Testis (tissue), 3 donors: ENCODE results near the gene PFKP. TPM values are rescaled to one million over a fixed set of nuclear protein-coding genes. Genes with fewer than 3 reads are reported as not detected.

ENCODE experiments used
- DNase-seq: peaks from one replicate; pipeline ENCODE4 v3.0.0-alpha.2; 2019
- H3K27ac ChIP-seq, 2 donors: fragments of 200-600 bp; sonication (generic); one replicate each; pipeline ENCODE4 v1.5.1; 2019
- H3K27me3 ChIP-seq: fragments of 200-600 bp; sonication (generic); one replicate; pipeline ENCODE4 v1.5.1; 2019
- H3K36me3 ChIP-seq: fragments of 200-600 bp; sonication (generic); one replicate; pipeline ENCODE4 v1.5.1; 2017; ENCODE audit warnings: low read depth; ENCODE audit errors: missing control alignments
- H3K4me1 ChIP-seq: fragments of 200-600 bp; sonication (generic); one replicate; pipeline ENCODE4 v1.5.1; 2019
- H3K4me3 ChIP-seq, 2 donors: fragments of 200-600 bp; sonication (generic); one replicate each; pipeline ENCODE4 v1.5.1; 2017 to 2019
- H3K9me3 ChIP-seq: fragments of 200-600 bp; sonication (generic); one replicate; pipeline ENCODE4 v1.5.1; 2017
- CTCF ChIP-seq, 3 experiments: fragments of 450-650 bp in 2 of 3; fragments of 200-600 bp in 1 of 3; sonication (generic) in 1 of 3; IDR thresholded peaks; one replicate each; pipeline ENCODE4 v1.5.1; 2016 to 2019; ENCODE audit warnings: antibody characterized with exemption in 3 of 3, mild to moderate bottlenecking in 2 of 3, moderate library complexity in 1 of 3
- POLR2A ChIP-seq: fragments of 450-650 bp; IDR thresholded peaks from one replicate; pipeline ENCODE4 v1.6.1; 2017; ENCODE audit warnings: antibody characterized with exemption, mild to moderate bottlenecking, moderate library complexity
- WGBS, 2 donors: methylation state at CpG; one replicate each; pipeline ENCODE4 v1.1.5; 2018; 5-methylcytosine and 5-hydroxymethylcytosine counted together
- intact Hi-C: fragments of 100-400 bp; cut with DNase I; formaldehyde crosslinking; loops from one replicate; pipeline ENCODE4 v1.15.1; 2023; ENCODE audit warnings: low total_unique reads
- polyA plus RNA-seq: library from polyadenylated mRNA; stranded (reverse); fragments of 350-450 nt; fragmentation: Illumina TruSeq; extraction: RNeasy Lipid Tissue Mini Kit (QIAGEN cat#74804); gene quantifications from one replicate; pipeline ENCODE4 v1.2.3, GENCODE V29; 2014; ENCODE audit warnings: low read depth, low replicate concordance; ENCODE audit not compliant: insufficient read depth
- total RNA-seq, 2 donors: library from RNA; depleted of rRNA; stranded (reverse); fragments of >200 nt; gene quantifications; one replicate each; pipeline ENCODE4 v1.2.3, GENCODE V29; 2016

Gene PFKP
- total and polyA plus RNA-seq, 3 donors from 2014 or later: 134 to 447 (median 186) TPM

- H3K4me1 ChIP-seq: no peaks in the 10 kb centered on the region
- no peak overlapping the region for H3K4me3 ChIP-seq
- intact Hi-C loops: no loop called here
- no peak for TF ChIP-seq POLR2A
- TF ChIP-seq CTCF (IDR thresholded peaks at IDR 0.05): no peak
- no peak overlapping the region for H3K27ac ChIP-seq
- no peaks in the 10 kb centered on the region for H3K36me3 ChIP-seq
- DNase-seq: no peak
- no peaks in the 10 kb centered on the region for H3K27me3 ChIP-seq
- 82 to 92% methylated on average over 10 of the region's 10 CpGs for WGBS, 2 donors
- no peaks in the 10 kb centered on the region for H3K9me3 ChIP-seq
Observed at GRCh38 chr10:3077940-3078630, 10.7 kb downstream of the PFKP start.

GRCh38 chr10:3081383-3081981 is 14.1 kb downstream of the PFKP start:
- Histone ChIP-seq H3K4me3 (no peak overlapping the region), H3K9me3 (no peaks in the 10 kb centered on the region), H3K4me1 (no peaks in the 10 kb centered on the region), H3K27me3 (no peaks in the 10 kb centered on the region), H3K36me3 (no peaks in the 10 kb centered on the region), H3K27ac (no peak overlapping the region)
- TF ChIP-seq POLR2A: no peak
- TF ChIP-seq CTCF (IDR thresholded peaks at IDR 0.05): no peak
- WGBS, 2 donors: 72 to 75% methylated on average over 8 of the region's 8 CpGs
- peak; percentile 36 for DNase-seq
- intact Hi-C loops: no loop called here

GRCh38 chr10:3082290-3082689 is 14.9 kb downstream of the PFKP start:
- no peak for DNase-seq
- no peaks in the 10 kb centered on the region for H3K4me1 ChIP-seq
- no peak overlapping the region for H3K27ac ChIP-seq
- no peak overlapping the region for H3K4me3 ChIP-seq
- intact Hi-C loops: no loop called here
- TF ChIP-seq POLR2A (no peak), CTCF (IDR thresholded peaks at IDR 0.05) (no peak)
- WGBS, 2 donors: 81 to 91% methylated on average over 15 of the region's 15 CpGs
- no peaks in the 10 kb centered on the region for H3K27me3 ChIP-seq
- no peaks in the 10 kb centered on the region for H3K9me3 ChIP-seq
- H3K36me3 ChIP-seq: no peaks in the 10 kb centered on the region

GRCh38 chr10:3085785-3086567 is 18.6 kb downstream of the PFKP start:
- Histone ChIP-seq H3K9me3 (no peaks in the 10 kb centered on the region), H3K27me3 (no peaks in the 10 kb centered on the region), H3K27ac (no peak overlapping the region), H3K4me1 (no peaks in the 10 kb centered on the region), H3K4me3 (no peak overlapping the region), H3K36me3 (no peaks in the 10 kb centered on the region)
- 83 to 84% methylated on average over 19 to 20 of the region's 20 CpGs for WGBS, 2 donors
- DNase-seq: no peak
- no peak for TF ChIP-seq POLR2A
- no peak for TF ChIP-seq CTCF (IDR thresholded peaks at IDR 0.05)
- intact Hi-C loops: no loop called here
